ENCODE results near the gene FAH.
"Not testable (repeated sequence)": the region's sequence is repeated elsewhere in the genome, so short reads cannot be mapped to it uniquely, and the experiment has no call there.

Gene FAH

DNA sequence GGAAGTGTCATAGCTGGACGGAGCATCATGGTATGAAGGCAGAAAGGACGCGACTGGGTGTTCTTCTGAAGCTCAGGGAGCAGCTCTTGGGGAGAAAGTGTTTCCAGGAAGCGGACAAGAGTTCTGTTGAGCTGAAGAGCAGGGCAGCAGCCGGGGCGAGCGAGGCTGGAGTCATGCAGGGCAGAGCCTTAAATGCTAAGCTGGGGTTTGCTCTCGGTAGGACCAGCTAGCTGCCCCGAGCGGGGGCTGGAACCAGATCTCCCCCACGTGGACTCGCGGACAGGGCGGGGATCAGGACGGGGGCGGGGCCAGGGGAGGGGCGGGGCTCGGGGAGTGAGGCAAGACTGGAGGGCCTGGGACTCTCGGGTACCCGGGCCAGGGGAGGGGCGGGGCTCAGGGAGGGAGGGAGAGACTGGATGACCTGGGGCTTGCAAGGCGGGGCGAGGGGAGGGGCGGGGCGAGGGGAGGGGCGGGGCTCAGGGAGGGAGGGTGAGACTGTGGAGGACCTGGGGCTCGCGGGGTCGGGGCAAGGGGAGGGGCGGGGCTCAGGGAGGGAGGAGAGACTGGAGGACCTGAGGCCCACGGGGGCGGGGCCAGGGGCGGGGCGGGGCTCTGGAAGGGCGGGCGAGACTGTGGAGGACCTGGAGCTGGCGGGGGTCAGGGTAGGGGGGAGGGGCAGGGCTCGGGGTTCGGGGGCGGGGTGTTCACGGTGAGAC lies 461 bp upstream of the FAH start:
- peak; percentile 84 to 99 for DNase-seq

DNA sequence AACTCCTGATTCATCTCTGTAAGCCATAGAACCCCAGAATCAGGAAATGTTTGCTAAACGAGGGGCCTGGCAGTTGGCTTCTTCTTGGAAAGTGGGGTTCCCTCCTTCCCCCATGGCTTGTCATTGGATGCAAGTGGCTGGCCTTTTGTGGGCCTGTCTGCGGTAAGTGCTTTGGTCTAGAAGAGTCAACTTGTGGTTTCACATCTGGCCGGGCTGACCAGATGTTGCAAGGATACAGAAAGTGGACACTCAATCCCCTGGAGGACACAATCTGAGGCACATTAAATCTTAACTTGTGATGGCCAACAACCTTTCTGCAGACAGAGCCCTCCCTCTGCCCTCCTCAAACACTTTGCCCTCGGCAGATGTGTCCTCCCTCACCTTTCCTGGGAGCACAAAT lies 1.1 kb downstream of the FAH start:
- no peak for DNase-seq

DNA sequence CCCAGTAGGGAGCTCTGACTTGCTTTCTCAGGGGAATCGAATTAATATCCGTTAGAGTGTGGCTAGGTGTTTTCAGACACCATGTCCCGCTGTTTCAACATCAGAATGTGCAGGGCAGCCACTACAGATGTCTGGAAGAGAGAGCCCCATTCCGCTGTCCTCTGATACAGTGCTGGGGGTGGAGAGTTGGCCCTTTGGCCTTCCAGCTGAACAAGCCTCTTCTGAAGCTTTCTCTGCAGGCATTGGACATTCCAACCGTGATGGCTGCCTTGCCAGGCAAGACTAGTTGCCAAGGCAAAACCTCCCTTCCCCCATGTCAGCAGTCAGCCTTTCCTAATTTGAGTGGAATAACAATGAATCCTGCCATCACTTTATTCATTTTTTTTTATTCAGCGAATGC lies 1.5 kb downstream of the FAH start:
- DNase-seq, result no peak

DNA sequence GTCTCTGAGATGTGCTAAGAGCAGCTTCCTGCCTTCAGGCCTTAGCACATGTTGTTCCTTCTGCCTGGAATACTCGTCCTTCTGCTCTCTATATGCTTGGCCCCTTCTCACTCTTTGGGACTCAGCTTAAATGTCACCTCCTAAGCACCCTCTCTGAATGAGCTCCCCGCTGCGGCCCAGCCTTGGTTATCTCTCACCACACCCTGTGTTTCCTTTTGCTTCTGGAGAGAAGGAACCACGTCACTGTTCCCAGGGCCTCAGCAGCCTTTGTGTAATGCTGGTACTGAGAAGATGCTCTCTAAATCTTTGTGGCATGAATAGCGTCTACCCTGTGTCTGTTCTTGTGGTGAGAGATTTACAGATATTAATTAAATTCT lies 2.2 kb downstream of the FAH start:
- DNase-seq, result no peak

DNA sequence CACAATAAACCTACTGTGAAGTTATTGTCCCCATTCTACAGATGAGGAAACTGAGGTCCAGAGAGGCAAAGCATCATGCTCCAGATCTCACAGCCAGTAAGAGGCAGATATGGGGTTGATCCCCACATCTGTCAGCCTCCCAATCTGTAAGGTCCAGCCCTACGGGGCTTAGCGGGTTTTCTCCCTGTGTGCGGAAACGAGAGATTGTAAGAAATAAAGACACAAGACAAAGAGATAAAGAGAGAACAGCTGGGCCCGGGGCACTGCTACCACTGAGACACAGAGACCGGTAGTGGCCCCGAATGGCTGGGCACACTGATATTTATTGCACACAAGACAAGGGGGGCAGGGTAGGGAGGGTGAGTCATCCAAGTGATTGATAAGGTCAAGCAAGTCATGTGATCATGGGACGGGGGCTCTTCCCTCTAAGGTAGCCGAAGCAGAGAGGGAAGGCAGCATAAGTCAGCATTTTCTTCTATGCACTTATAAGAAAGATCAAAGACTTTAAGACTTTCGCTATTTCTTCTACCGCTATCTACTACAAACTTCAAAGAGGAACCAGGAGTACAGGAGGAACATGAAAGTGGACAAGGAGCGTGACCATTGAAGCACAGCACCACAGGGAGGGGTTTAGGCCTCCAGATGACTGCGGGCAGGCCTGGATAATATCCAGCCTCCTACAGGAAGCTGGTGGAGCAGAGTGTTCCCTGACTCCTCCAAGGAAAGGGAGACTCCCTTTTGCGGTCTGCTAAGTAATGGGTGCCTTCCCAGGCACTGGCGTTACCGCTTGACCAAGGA lies 2.8 kb downstream of the FAH start:
- not testable (repeated sequence) for DNase-seq

DNA sequence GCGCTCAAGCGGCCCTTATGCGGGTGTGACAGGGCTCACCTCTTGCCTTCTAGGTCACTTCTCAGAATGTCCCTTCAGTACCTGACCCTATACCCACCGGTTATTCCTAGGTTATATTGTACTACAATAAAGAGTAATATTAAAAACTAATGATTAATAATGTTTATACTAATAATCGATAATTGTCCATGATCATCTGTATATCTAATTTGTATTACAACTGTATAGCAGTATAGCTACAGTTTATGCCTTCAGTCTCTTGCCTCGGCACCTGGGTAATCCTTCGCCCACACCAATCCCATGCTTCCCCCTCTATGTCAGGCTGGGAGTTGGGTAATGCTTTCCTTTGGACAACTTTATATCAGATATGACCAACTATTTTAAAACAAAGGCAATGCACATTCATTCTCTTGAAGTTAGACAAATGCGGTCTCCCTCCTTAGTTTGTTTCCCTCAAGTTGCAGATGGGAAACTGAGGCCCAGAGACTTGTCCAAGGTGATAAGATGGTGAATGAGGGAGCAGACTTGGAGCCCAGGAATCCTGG lies 3.4 kb downstream of the FAH start:
- DNase-seq, result no peak

DNA sequence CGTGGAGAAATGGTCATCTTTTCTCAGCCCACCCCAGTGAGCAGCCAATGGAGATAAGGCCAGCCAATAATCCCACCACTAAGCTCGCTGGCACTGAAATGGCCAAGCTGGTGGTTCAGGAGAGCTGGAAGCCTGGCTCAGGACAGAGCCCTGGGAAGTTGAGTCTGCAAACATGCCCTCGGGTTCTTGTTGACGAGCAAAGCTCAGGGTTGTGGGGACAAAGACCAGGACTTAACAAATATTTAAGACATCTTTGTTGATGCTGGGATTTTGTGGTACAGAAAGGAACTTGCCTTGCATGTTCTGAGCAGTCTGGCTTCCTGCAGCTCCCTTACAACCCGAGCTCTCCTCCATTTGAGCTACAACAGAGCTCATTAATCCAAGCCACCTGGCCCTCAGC lies 4.4 kb downstream of the FAH start:
- DNase-seq, result no peak

DNA sequence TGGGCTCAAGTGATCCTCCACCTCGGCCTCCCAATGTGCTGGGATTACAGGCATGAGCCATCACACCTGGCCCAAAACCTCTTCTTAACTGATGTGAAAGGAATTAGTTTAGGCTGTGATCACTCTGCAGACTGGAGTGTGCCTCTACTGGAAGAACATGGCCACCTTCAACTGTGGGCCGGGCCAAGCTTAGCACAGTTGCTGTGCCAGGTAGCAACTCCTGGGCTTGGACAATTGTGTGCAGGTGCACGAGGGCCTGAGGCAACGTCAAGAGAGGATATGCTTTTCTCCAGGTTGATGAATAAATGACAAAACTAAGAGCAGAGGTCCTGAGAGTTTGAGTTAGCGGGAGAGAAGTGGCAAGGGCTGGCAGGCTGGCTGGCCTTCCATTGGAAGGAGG lies 6.5 kb downstream of the FAH start:
- no peak for DNase-seq

DNA sequence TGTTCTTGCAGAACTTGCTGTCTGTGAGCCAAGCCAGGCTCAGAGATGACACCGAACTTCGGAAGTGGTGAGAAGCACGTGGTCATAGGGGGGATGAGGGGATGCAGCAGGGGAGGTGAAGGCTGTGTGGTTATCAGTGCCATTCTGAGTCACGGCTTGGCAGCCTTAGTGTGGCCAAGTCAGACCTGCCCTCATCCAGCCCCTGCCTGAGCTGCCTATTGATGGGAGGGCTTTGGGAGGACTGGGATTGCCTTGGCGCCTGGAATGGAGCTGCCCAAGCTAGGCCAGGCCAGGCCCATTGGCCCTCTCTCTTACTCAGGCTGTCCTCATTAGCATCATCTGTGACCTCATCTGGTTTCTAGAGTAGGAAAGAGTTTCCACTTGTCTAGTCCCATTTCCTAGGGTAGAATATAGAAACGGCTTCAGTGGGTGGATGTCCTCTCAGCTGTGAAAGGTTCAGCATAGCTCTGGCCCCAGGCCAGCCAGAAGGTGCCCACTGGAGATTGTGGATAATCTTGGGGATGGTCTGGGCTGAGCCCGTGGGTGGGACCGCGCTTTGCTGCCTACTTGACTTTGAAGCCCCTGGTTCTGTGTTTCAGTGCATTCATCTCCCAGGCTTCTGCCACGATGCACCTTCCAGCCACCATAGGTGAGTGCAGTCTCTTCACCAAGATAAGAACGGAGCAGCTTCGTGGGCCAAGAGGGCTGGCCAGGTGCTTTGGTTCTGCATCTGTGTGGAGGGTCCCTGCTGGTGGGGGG lies 7.2 kb downstream of the FAH start:
- DNase-seq, result no peak

DNA sequence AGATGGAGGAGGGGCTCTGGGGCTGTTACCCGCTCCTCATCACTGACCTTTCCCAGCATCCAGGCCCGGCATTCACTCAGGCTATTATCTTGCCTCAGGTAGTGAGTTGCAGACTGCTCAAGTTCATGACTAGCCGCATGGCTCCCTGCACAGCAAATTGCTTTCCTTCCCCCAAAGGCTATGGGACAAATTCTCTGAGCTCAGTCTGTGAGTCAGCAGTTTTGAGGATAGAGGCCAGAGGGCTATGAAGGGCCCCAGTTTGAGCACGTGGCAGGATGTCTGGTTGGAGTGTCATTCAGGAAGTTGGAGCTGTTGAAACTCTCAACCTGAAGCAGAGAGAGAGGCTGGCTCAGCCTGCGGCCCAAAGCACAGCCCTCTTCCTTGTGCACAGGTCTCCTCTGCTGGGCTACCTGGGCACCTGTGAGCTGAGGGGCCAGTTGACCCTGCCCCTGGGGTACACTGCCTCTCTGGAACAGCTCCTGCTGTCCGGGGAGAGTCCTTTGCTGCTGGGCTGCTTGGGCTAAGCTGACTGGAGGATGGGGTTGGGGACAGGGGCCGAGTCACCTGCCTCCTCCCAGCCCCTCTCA lies 7.9 kb downstream of the FAH start:
- DNase-seq, result no peak

DNA sequence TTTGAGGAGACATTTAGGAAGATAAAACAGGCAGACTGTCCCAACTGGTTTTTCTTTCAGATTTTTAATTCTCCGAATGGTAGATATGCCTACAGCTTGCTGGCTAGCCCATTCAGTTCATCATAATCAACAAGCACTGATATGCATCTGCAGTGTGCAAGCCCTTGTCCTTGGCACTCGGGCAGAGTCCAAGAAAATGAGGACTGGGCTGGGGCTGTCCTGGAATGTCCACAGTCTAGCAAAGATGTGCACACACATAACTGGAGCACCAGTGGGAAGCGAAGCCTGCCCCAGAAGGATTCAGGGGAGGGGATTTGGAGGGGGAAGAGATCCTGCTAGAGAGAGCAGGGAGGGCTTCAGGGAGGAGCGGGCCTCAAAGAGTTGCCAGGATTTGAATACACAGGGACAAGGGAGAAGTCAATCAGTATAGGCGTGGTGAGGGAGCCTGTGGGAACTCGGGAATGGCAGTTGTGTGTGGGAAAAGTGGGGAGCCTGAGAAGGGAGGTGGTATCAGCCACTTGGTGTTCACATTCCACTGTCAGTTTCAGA lies 8.7 kb downstream of the FAH start:
- no peak for DNase-seq

DNA sequence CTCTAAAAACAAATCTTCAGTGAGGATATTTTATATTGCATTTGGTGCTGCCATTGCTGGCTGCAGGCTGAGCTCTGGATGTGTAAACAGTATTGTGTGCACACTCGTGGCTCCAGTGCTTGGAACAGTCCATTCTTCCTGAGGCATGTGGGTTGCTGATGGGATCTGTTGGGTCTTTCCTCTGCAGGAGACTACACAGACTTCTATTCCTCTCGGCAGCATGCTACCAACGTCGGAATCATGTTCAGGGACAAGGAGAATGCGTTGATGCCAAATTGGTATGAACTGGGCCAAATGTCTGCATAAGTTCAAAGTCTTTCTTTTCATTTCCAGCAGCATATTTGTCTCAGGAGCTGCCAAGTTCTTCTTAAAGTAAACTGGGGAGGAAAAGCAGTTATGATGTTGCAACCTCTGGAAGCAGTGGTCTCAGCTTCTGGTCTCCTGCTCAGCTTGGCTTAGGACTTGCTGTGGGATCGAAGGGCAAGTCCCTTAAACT lies 9.3 kb downstream of the FAH start:
- DNase-seq, result no peak

DNA sequence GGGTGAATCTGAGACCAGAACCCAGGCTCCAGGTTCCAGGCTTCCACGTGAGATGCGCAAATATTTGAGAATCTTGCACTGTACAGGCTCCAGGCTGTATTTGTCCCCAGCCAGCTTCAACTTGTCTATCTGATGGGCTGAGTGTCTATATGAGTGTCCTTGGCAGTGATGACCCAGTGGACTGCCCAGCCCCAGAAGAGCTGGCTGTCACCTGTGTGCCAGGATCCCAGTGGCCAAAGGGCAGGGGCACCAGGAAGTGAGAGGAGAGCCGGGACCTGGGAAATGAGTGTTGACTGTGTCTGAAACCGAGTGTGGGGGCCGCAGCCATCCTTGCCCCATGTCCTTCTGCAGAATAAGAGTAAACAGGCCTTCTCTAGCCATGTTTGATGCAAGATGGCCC lies 10.4 kb downstream of the FAH start:
- no peak for DNase-seq

DNA sequence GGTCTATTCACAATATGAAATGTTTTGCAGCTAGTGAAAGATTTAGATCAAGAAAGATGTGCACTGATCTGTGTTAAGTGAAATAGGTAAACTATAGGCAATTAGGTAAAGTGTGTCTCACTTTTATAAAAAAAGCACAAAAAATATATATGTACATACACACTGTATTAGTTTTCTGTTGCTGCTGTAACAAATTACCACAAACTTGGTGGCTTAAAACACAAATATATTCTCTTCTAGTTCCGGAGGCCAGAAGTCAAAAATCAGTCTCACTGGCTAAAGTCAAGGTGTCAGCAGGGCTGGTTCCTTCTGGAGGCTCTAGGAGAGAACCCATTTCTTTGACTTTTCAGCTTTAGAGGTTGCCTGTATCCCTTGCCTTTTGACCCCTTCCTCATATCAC lies 11.1 kb downstream of the FAH start:
- DNase-seq, result no peak

DNA sequence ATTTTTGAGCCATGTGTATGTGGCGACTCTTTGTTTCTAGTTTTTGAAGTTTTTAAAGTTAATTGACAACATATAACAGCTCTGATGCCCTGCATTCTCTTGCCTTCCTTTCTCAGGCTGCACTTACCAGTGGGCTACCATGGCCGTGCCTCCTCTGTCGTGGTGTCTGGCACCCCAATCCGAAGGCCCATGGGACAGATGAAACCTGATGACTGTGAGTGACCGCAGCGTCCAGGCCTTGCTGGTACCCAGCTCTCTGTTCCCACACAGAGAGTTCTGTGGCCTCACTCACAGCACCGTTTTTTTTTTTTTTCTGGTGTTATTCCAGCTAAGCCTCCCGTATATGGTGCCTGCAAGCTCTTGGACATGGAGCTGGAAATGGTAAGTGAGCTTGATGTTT lies 15.1 kb downstream of the FAH start:
- DNase-seq, result no peak

DNA sequence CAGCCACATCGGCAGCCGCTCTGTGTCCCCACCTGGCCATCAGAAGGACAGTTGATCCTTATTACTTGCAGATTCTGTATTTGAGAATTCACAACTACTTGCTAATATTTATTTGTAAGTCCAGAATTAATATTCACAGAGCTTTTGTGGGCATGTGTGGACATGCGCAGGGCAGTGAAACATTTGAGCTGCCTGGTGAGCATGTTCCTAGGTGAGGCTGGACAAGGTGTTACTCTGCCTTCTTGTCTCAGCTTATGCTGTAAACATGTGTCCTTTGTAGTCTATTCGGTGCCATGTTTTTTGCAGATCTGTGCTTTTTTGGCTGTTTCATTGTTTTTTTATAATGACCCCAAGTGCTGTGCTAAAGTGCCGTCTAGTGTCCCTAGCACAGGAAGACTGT lies 15.6 kb downstream of the FAH start:
- DNase-seq, result no peak

DNA sequence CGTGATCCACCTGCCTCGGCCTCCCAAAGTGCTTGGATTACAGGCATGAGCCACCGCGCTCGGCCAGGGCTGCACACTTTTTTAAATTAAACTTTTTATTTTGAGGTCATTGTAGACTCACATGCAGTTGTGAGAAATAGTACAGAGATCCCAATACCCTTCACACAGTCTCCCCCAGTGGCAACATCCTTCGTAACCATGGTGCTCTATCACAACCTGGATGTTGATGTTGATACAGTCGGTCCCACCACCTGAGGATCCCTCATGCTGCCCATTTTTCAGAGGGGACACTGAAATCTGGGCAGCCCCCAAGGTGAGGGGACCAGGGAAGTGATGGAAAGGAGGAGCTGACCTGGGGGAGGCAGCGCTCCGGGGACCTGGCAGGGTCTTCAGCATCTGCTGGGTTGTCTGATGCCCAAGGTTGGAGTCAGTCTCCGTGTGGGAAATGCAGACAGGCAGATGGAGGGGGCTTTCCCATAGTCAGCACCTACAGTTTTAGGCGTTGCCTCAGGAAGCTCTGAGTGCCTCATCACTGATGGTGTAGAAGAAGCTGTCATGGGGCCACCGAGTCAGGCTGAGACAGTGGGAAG lies 17.1 kb downstream of the FAH start:
- no peak for DNase-seq

DNA sequence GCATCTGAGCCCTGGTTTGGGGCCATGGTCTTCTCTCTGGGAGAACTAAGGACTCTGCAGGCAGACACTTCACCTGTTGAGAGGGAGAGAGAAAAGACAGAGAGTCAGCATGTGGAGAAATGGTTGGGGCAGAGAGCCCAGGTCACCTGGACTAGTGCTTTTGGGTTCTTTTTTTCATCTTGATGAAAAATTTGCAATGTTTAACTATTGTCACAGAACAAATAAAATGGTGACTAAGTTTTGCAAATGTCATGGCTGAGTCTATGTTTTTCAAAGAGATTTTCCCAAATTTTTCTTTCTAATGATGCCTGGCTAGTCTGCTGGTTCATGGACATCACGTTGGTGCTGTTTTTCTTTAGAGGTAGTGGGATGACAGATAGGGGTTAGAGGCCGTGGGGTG lies 17.8 kb downstream of the FAH start:
- DNase-seq, result no peak

DNA sequence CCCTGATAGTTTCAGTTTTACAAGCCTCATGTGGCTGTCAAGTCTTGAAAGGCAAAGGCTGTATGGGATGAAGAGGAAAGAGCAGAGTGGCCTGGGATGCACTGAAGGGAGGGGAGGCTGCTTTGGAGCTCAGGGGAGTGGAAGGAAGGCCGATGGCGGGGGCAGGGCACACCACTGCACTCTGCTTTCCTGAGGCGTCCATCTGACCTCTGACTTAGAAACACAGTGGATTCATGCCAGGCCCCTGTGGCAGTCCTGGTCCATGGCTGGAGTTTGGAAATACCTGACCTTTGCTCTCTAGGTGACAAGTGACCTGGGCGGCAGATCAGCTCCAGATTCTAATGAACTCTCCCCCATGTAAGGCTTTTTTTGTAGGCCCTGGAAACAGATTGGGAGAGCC lies 19.0 kb downstream of the FAH start:
- DNase-seq, result no peak

DNA sequence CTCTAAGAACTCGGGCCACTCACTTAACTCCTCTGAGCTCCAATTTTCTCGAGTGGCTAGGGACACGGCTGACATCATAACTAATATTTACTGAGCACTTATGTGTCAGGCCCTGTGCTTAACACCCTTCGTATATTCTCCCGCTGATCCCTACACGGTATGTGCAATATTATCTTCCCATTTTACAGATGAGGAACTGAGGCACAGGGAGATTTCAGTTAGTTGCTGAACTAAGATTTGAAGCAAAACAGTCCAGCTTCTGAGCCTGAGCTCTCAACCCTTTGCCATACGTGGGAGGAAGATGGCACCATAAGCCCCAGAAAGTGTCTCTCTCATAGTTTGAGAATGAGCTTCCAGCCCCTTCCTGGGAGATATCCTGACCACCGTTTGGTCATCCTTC lies 19.6 kb downstream of the FAH start:
- DNase-seq, result no peak

DNA sequence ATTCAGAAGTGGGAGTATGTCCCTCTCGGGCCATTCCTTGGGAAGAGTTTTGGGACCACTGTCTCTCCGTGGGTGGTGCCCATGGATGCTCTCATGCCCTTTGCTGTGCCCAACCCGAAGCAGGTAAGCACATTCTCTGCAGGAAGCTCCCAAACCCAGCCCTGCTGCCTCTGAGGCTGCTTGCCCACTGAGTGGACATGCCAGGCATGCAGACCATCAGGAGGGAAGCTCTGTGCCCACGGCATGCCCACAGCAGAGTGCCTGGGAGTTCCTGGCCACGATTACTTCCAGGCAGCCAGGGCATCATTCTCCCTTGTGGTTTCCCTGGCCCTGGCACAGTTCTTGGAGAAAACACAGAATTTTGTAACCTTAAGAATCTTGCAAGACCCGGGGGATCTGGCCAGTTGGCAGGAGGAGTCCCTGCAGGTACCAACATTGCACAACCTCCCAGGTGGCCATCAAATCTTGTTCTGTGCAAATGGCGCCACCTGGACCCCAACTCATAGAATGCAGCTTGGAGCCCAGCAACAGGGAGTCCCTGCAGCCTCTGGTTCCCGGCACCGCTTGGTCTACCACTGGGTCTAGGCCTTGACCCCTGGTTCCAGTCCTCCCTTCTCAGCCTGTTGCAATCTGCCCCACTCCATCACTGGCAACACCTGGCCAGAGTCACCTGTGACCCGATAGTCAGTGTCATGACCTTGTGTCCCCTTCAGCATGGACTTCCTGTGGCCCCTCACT lies 20.4 kb downstream of the FAH start:
- DNase-seq, result peak in 1 of 2 experiments; percentile 55
